Heart left ventricle (tissue), 13 donors: Measurements from ENCODE around the gene PPP6C.
A peak's percentile ranks its signal among the peaks of the same experiment; 100 is the strongest.

Experiments
- CTCF ChIP-seq, 12 donors: fragments of 200-600 bp; sonication (generic) in 4 of 12; IDR thresholded peaks; one replicate each; pipeline versions ENCODE4 v1.5.0 to v1.8.0; 2018 to 2022; ENCODE audit warnings: antibody characterized with exemption in 12 of 12, mild to moderate bottlenecking in 5 of 12
- POLR2A ChIP-seq, 2 donors: fragments of 450-650 bp; IDR thresholded peaks; one replicate each; pipeline ENCODE4 v1.6.1; 2017; ENCODE audit warnings: antibody characterized with exemption in 2 of 2, mild to moderate bottlenecking in 2 of 2, moderate library complexity in 2 of 2
- donor health status: ischemic (EF 13 %, LVEDD 7.1; RV severe dilation, severe dysfunction).
- donor health status: DM: no; HTN: yes; CAD: no.
- donor health status: DM: no; HTN: no; CAD: no.
- donor health status: ischemic (EF 25% LVEDD 6.9; RV normal size, moderate dysfunction).
- donor health status: ischemic (EF 25% LVEDD 5.7; RV mildly dilated, moderate dysfunction).
- donor health status: ischemic (EF 35%, LVEDD 5.7; RV mildly dilated, moderate dysfunction).
- donor health status: nonischemic (EF 11% LVEDD 7.7; RV severe dilation, severe dysfunction).
- donor health status: DM: yes; HTN: yes; CAD: no.
- donor health status: PGD.
- donor health status: ischemic (EF 29% LVEDD 5.4; RV normal size, mild dysfunction).
- donor health status: nonischemic (EF 23%, LVEDD 6.1; RV moderate dilation, normal function).

GRCh38 chr9:125200216-125201047, 10.8 kb upstream of the PPP6C start, which contains the start of gene RABEPK:
- no peak for TF ChIP-seq CTCF (IDR thresholded peaks at IDR 0.05)
- TF ChIP-seq POLR2A (IDR thresholded peaks at IDR 0.05), result peak; percentile 34 to 92
